ENCODE measurements around the gene NLRP5.
"Not testable (repeated sequence)": the region's sequence is repeated elsewhere in the genome, so short reads cannot be mapped to it uniquely, and the experiment has no call there.

NLRP5 gene

DNA sequence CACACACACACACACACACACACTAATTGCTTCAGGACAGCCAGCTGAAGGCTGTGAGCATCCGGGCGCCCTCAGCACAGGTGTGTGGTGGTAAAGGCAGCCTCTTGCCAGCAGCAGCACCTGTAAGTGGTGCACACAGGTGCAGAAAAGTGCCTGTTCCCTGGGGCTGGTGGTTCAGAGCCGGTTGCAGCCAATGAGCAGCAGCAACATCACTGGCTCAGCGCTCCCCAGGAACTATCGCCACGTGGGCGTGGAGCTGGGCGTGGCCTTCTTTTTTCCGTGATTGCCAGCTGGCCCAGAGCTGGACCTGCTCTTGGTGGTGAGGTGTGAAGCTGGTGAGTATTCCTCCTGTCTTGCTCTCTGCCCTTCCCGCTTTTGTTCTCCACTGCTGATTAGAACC lies at the start of gene NLRP5:
TSS of gene NLRP5 (plus strand) at position 289 of the 400 bp plus-strand sequence.
- in situ Hi-C loops (cut with MboI; ENCODE audit: low sequenced_read_pairs): no loop called here

- in situ Hi-C loops (cut with MboI; ENCODE audit: low sequenced_read_pairs): no loop called here
These were observed 47.4 kb upstream of the NLRP5 start for GRCh38 chr19:55939206-55939605.

DNA sequence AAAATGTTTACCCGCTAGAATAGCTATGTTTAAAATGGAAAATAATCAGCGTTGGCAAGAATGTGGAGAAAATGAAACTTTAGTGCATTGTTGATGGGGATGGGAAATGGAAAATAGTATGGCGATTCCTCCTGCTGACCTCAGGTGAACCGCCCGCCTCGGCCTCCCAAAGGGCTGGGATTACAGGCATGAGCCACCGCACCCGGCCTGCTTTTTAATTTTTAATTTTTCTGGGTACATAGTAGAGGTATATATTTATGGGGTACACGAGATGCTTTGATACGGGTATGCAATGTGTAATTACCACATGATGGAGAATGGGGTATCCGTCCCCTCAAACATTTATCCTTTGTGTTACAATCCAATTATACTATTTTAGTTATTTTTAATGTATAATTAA lies 46.3 kb upstream of the NLRP5 start:
- in situ Hi-C loops (cut with MboI; ENCODE audit: low sequenced_read_pairs): no loop called here

DNA sequence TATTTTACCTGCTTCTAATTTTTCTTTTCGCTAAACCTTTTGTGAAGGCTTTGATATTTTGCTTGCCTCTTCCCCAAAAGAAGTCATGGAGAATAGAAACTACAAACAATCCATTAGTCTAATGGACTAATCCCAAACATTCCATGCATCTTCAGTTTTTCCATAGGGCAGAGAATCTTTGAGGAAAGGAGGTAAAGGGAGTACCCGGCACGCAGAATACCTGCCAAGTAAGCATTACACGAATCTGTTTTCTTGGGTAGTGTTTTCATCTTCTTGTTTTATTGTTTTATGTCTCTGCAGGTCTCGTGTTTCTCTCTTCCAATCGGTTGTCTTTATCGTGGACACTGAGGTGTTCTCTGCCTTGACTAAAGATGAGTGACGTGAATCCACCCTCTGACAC lies 39.0 kb upstream of the NLRP5 start, which contains the start of gene NLRP8:
TSS of gene NLRP8 (plus strand) at position 301 of the 400 bp plus-strand sequence.
- in situ Hi-C loops (cut with MboI; ENCODE audit: low sequenced_read_pairs): no loop called here

DNA sequence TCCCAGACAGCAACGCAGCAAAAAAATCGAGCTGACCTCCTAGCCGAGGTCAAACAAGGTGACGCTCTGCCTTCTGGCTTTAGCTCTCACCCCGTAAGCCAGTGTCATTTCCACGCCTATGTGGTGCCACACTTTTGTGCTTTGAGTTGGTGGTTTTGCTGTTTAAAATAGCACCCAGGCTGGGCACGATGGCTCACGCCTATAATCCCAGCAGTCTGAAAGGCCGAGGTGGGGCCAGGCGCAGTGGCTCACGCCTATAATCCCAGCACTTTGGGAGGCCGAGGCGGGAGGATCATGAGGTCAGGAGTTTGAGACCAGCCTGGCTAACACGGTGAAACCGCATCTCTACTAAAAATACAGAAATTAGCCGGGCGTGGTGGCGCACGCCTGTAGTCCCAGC lies 36.0 kb upstream of the NLRP5 start:
- in situ Hi-C loops (cut with MboI; ENCODE audit: low sequenced_read_pairs): not testable (repeated sequence)

DNA sequence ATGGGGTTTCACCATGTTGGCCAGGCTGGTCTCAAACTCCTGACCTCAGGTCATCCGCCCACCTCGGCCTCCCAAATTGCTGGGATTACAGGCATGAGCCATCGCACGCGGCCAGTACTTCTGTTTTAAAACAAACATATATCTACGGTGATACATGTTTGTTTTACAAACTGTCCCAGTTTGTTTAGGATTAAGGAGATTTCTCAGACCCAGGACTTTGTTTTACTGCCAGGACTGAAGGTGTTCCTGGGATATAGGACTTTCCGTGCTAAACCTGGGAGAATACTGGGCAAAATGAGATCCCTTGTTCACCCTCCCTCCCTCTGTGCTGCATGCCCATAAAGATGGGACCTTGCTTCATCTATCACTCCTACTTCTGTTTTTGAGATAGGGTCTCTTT lies 30.1 kb upstream of the NLRP5 start:
- in situ Hi-C loops (cut with MboI; ENCODE audit: low sequenced_read_pairs): no loop called here

DNA sequence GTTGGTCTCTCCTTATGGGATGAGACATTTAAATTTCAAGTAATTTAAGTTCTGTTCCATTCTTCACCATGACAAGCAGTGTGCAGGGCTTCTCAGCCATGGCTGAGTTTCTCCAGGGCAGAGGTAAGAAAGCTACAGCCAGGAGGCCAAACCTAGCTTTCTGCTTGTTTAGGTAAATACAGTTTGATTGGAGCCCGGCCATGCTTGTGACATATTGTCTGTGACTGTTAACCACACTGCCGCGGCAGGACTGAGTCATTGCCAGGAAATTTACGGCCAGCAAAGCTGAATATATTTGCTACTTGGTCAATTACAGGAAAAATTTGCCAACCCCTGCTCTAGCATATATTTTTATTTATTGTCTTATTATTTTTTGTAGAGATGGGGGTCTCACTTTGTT lies 28.2 kb upstream of the NLRP5 start:
- in situ Hi-C loops (cut with MboI; ENCODE audit: low sequenced_read_pairs): no loop called here

- in situ Hi-C loops (cut with MboI; ENCODE audit: low sequenced_read_pairs): no loop called here
These were observed 26.4 kb upstream of the NLRP5 start for GRCh38 chr19:55959996-55960675.

DNA sequence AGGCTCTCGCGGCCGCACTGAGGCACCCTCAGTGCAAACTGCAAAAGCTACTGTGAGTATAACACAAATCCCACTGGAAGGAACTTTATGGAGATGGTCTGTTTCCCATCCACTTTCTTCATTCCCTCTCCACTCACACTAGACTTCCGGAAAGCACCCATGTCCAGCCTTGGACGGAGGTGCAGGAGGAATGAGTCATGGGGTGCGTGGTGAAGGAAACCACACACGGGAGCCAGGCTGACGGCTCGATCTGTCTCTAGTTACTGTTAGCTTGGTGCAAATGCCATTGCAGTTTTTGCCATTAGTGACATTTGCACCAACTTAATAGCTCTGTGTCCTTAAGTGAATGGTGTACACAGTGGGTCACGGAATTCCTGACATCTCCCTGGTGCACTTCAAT lies 24.4 kb upstream of the NLRP5 start:
- in situ Hi-C loops (cut with MboI; ENCODE audit: low sequenced_read_pairs): no loop called here

DNA sequence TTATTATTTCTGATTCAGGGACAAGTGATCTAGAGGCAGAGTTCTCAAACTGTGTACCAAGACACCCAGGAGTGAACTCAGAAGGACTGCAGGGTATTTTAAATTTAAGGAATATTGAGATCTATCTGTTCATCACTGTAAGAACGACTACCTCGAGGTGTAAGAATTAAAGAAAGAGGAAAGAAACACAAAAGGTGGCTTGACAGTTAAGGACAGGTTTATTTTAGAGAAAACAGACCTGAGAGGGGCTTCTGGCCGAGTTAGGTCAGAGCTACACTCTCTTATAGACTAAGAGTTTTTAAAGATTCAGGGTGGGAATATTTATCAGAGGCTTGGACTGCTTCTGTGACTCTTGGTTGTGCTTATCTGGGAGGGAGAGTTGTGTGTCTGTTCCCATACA lies 12.6 kb upstream of the NLRP5 start:
- in situ Hi-C loops (cut with MboI; ENCODE audit: low sequenced_read_pairs): no loop called here

DNA sequence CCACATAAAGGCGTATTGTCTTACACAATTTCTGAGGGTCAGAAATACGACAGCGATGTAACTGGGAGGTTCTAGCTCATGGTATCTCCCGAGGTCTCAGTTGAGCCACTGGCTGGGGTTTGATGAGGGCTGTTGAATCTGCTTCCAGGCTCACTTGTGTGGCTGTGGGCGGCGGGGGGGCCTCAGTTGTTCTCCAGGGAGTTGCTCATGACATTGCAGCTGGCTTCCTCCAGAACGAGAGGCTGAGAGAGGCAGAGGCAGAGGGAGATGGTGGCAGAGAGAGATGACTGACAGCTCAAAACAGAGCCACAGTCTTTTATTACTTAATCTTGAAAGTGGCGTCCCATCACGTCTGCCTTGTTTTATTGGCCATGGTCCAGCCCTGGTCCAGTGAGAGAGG lies 6.2 kb upstream of the NLRP5 start:
- in situ Hi-C loops (cut with MboI; ENCODE audit: low sequenced_read_pairs): no loop called here

GRCh38 chr19:55985254-55985653 lies 1.3 kb upstream of the NLRP5 start:
- in situ Hi-C loops (cut with MboI; ENCODE audit: low sequenced_read_pairs): no loop called here

- in situ Hi-C loops (cut with MboI; ENCODE audit: low sequenced_read_pairs): no loop called here
These were observed 4.3 kb downstream of the NLRP5 start for GRCh38 chr19:55990831-55991230.

DNA sequence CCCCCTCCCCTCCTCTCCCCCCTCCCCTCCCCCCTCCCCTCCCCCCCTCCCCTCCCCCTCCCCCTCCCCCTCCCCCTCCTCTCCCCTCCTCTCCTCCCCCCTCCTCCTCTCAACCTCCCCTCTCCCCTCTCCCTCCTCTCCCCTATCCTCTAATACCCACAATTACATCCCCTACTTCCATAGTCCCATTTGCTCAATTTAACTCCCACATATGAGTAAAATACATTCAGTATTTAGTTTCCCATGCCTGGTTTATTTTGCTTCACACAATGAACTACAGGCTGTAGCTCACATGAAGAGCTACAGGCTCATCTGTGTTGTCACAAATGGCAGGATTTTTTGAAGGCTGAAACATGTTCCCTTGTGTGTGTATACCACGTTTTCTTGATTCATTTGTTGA lies 6.9 kb downstream of the NLRP5 start:
- in situ Hi-C loops (cut with MboI; ENCODE audit: low sequenced_read_pairs): no loop called here

GRCh38 chr19:56014765-56015164 lies 28.2 kb downstream of the NLRP5 start:
- in situ Hi-C loops (cut with MboI; ENCODE audit: low sequenced_read_pairs): no loop called here

GRCh38 chr19:56015756-56016155 lies 29.2 kb downstream of the NLRP5 start:
- in situ Hi-C loops (cut with MboI; ENCODE audit: low sequenced_read_pairs): no loop called here

GRCh38 chr19:56019325-56019724 lies 32.8 kb downstream of the NLRP5 start:
- in situ Hi-C loops (cut with MboI; ENCODE audit: low sequenced_read_pairs): not testable (repeated sequence)

DNA sequence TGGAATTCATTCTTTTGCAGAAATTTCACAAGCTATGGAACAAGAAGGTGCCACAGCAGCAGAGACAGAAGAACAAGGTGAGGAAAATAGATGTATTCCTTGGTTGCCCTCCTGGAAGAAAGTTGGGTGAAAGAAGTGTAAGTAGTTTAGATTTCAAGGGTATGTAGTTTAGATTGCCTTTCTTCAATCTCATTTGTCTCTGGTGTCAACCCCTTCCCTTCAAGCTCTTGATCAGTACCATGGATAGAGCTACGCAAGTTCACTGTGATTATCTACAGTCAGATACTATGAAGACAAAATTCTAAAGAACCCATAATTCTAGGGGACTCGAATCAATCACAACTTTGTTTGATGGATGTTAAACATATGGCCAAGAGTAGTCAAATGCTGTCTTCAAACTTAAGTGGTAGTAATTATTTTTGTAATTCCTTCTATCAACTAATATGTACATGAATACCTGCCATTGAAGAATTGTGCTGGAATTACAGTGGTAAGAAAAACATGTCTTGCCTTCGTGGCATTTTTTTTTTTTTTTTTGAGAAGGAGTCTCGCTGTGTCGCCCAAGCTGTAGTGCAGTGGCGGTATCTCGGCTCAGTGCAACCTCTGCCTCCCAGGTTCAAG lies 33.9 kb downstream of the NLRP5 start:
- in situ Hi-C loops (cut with MboI; ENCODE audit: low sequenced_read_pairs): not testable (repeated sequence)

- in situ Hi-C loops (cut with MboI; ENCODE audit: low sequenced_read_pairs): no loop called here
These were observed 40.2 kb downstream of the NLRP5 start for GRCh38 chr19:56026769-56027168.

DNA sequence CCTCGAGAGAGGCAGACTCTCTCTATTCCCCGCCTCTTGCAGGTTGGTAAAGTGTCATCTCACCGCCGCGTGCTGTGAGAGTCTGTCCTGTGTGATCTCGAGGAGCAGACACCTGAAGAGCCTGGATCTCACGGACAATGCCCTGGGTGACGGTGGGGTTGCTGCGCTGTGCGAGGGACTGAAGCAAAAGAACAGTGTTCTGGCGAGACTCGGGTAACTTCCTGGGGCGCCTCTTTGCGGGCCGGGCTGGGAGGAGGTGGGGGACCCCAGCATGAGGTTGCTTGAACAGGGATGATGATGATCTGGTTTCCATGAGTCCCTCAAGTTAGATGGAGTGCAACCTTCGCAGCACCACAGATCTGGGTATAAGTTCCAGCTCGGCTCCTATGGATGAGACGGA lies 67.0 kb downstream of the NLRP5 start:
- in situ Hi-C loops (cut with MboI; ENCODE audit: low sequenced_read_pairs): no loop called here

- in situ Hi-C loops (cut with MboI; ENCODE audit: low sequenced_read_pairs): no loop called here
These were observed 79.8 kb downstream of the NLRP5 start for GRCh38 chr19:56066152-56067023.

DNA sequence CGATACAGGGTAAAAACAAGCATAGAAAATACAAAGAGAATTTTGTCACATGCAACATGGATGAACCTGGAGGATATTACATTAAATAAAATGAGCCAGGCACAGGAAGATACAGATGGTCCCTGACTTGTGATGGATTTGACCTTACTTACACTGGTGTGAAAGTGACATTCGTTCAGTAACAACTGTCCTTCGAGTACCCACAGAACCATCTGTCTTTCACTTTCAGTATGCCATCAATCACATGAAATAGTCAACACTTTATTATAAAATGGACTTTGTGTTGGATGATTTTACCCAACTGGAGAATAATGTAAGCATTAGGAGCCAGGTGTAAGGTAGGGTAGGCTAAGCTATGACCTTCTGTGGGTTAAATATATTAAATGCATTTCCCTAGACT lies 83.1 kb downstream of the NLRP5 start:
- in situ Hi-C loops (cut with MboI; ENCODE audit: low sequenced_read_pairs): loop anchor here (10.0 kb wide), 1 partner anchor 105 kb away; the partner anchor contains the start of gene GALP

Data from HL-60/S4 treated with phorbol 12-myristate 13-acetate at 8.2 ng/mL for 4 days and 3 days (cell line).